ENCODE measurements around the gene TMEM131. TPM values are rescaled to one million over a fixed set of nuclear protein-coding genes. Genes with fewer than 3 reads are reported as not detected.

TMEM131 gene
- total RNA-seq, 1 donor from 2014 or later: 35.3 TPM

- Mint-ChIP-seq H3K9me3 (ENCODE audit: unreplicated experiment) (peaks cover 5% of the 10 kb centered on the region), H3K36me3 (ENCODE audit: low read depth, unreplicated experiment) (peaks cover 5% of the 10 kb centered on the region), H3K4me1 (ENCODE audit: low read depth, unreplicated experiment) (peaks cover 15% of the 10 kb centered on the region), H3K27me3 (ENCODE audit: low read depth, unreplicated experiment) (no peaks in the 10 kb centered on the region), H3K27ac (ENCODE audit: unreplicated experiment) (no peak overlapping the region), H3K4me3 (ENCODE audit: unreplicated experiment) (no peak overlapping the region)
- Histone ChIP-seq H3K9me3 (ENCODE audit: insufficient read depth, low read depth, low read length) (no peaks in the 10 kb centered on the region), H3K36me3 (ENCODE audit: insufficient read depth, low read length) (no peaks in the 10 kb centered on the region), H3K9ac (ENCODE audit: low read length) (no peak overlapping the region), H3K27ac (ENCODE audit: low read depth, low read length) (no peak overlapping the region), H2AFZ (ENCODE audit: low read depth, low read length) (no peak overlapping the region), H3K79me2 (ENCODE audit: insufficient read depth, low read length) (peaks cover 98% of the 10 kb centered on the region), H3K4me2 (ENCODE audit: low read length) (no peak overlapping the region), H3K4me3 (ENCODE audit: insufficient read depth, low read depth, low read length) (no peak overlapping the region), H3K27me3 (ENCODE audit: insufficient read depth, low read length) (no peaks in the 10 kb centered on the region), H3K4me1 (ENCODE audit: insufficient read depth, low read length) (peaks cover 3% of the 10 kb centered on the region), H4K20me1 (ENCODE audit: insufficient read depth, low read length) (peaks cover 64% of the 10 kb centered on the region)
- DNase-seq (ENCODE audit: low read depth) (no peak), FAIRE-seq (no peak)
- TF ChIP-seq EZH2 (IDR thresholded peaks at IDR 0.05; ENCODE audit: insufficient read depth, low read length): no peak
- no peak for TF ChIP-seq CTCF (IDR thresholded peaks at IDR 0.05; ENCODE audit: insufficient read depth, low read depth, low read length)
Measured at GRCh38 chr2:97988722-97989121, 7.0 kb downstream of the TMEM131 start.

GRCh38 chr2:97985998-97986397 is 9.8 kb downstream of the TMEM131 start:
- H3K4me1 ChIP-seq (ENCODE audit: insufficient read depth, low read length): no peaks in the 10 kb centered on the region
- Mint-ChIP-seq H3K9me3 (ENCODE audit: unreplicated experiment) (peaks cover 5% of the 10 kb centered on the region), H3K36me3 (ENCODE audit: low read depth, unreplicated experiment) (peaks cover 5% of the 10 kb centered on the region), H3K27ac (ENCODE audit: unreplicated experiment) (no peak overlapping the region), H3K4me3 (ENCODE audit: unreplicated experiment) (no peak overlapping the region), H3K27me3 (ENCODE audit: low read depth, unreplicated experiment) (no peaks in the 10 kb centered on the region), H3K4me1 (ENCODE audit: low read depth, unreplicated experiment) (peaks cover 9% of the 10 kb centered on the region)
- no peaks in the 10 kb centered on the region for H3K36me3 ChIP-seq (ENCODE audit: insufficient read depth, low read length)
- H2AFZ ChIP-seq (ENCODE audit: low read depth, low read length): no peak overlapping the region
- H4K20me1 ChIP-seq (ENCODE audit: insufficient read depth, low read length): peaks cover 56% of the 10 kb centered on the region
- H3K4me2 ChIP-seq (ENCODE audit: low read length): no peak overlapping the region
- FAIRE-seq (no peak), DNase-seq (ENCODE audit: low read depth) (no peak)
- H3K9ac ChIP-seq (ENCODE audit: low read length): no peak overlapping the region
- no peak overlapping the region for H3K27ac ChIP-seq (ENCODE audit: low read depth, low read length)
- TF ChIP-seq CTCF (IDR thresholded peaks at IDR 0.05; ENCODE audit: insufficient read depth, low read depth, low read length) (no peak), EZH2 (IDR thresholded peaks at IDR 0.05; ENCODE audit: insufficient read depth, low read length) (no peak)
- H3K4me3 ChIP-seq (ENCODE audit: insufficient read depth, low read depth, low read length): no peak overlapping the region
- H3K79me2 ChIP-seq (ENCODE audit: insufficient read depth, low read length): peaks cover 93% of the 10 kb centered on the region
- H3K9me3 ChIP-seq (ENCODE audit: insufficient read depth, low read depth, low read length): no peaks in the 10 kb centered on the region
- no peaks in the 10 kb centered on the region for H3K27me3 ChIP-seq (ENCODE audit: insufficient read depth, low read length)

- no peak for TF ChIP-seq EZH2 (IDR thresholded peaks at IDR 0.05; ENCODE audit: insufficient read depth, low read length)
- no peak for TF ChIP-seq CTCF (IDR thresholded peaks at IDR 0.05; ENCODE audit: insufficient read depth, low read depth, low read length)
- H2AFZ ChIP-seq (ENCODE audit: low read depth, low read length): no peak overlapping the region
- peaks cover 10% of the 10 kb centered on the region for H3K9me3 ChIP-seq (ENCODE audit: insufficient read depth, low read depth, low read length)
- H3K27me3 ChIP-seq (ENCODE audit: insufficient read depth, low read length): no peaks in the 10 kb centered on the region
- Mint-ChIP-seq H3K4me3 (ENCODE audit: unreplicated experiment) (no peak overlapping the region), H3K27me3 (ENCODE audit: low read depth, unreplicated experiment) (no peaks in the 10 kb centered on the region), H3K36me3 (ENCODE audit: low read depth, unreplicated experiment) (peaks cover 11% of the 10 kb centered on the region), H3K9me3 (ENCODE audit: unreplicated experiment) (peaks cover 5% of the 10 kb centered on the region), H3K27ac (ENCODE audit: unreplicated experiment) (no peak overlapping the region), H3K4me1 (ENCODE audit: low read depth, unreplicated experiment) (peaks cover 9% of the 10 kb centered on the region)
- FAIRE-seq (no peak), DNase-seq (ENCODE audit: low read depth) (no peak)
- H3K4me1 ChIP-seq (ENCODE audit: insufficient read depth, low read length): no peaks in the 10 kb centered on the region
- no peak overlapping the region for H3K27ac ChIP-seq (ENCODE audit: low read depth, low read length)
- H3K36me3 ChIP-seq (ENCODE audit: insufficient read depth, low read length): no peaks in the 10 kb centered on the region
- H3K79me2 ChIP-seq (ENCODE audit: insufficient read depth, low read length): peaks cover 91% of the 10 kb centered on the region
- no peak overlapping the region for H3K9ac ChIP-seq (ENCODE audit: low read length)
- no peak overlapping the region for H3K4me3 ChIP-seq (ENCODE audit: insufficient read depth, low read depth, low read length)
- peaks cover 57% of the 10 kb centered on the region for H4K20me1 ChIP-seq (ENCODE audit: insufficient read depth, low read length)
- no peak overlapping the region for H3K4me2 ChIP-seq (ENCODE audit: low read length)
Measured at GRCh38 chr2:97983698-97984097, 12.1 kb downstream of the TMEM131 start.

All from astrocyte (in vitro differentiated cells and primary cell).